ENCODE results near the gene KIF16B. TPM values are rescaled to one million over a fixed set of nuclear protein-coding genes. Genes with fewer than 3 reads are reported as not detected.

KIF16B gene
- total RNA-seq, 4 donors from 2014 or later: 15.7 to 29.0 (median 19.3) TPM

DNA sequence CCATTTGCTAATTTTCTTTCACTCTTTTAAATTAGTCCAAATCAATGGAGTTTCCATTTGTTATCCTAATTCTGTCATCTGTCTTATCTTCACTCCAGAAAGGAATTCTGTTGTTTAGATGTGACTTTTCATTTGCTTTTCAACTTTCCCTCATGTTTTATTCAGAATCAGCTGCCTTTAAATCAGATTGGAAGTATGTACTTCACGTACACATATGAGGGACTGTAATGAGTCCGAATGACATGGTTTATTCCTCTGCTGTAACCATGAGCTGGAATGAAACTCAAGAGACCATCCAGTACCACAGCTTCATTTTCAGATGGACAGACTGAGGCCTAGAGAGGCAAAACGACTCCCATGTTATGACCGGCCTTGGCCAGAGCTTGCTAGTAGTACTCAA, 302.3 kb downstream of the KIF16B start:
- TF ChIP-seq, protein P1, sequence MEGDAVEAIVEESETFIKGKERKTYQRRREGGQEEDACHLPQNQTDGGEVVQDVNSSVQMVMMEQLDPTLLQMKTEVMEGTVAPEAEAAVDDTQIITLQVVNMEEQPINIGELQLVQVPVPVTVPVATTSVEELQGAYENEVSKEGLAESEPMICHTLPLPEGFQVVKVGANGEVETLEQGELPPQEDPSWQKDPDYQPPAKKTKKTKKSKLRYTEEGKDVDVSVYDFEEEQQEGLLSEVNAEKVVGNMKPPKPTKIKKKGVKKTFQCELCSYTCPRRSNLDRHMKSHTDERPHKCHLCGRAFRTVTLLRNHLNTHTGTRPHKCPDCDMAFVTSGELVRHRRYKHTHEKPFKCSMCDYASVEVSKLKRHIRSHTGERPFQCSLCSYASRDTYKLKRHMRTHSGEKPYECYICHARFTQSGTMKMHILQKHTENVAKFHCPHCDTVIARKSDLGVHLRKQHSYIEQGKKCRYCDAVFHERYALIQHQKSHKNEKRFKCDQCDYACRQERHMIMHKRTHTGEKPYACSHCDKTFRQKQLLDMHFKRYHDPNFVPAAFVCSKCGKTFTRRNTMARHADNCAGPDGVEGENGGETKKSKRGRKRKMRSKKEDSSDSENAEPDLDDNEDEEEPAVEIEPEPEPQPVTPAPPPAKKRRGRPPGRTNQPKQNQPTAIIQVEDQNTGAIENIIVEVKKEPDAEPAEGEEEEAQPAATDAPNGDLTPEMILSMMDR (IDR thresholded peaks at IDR 0.05): no peak
- DNase-seq (ENCODE audit: low spot score): no peak
- no peak for ATAC-seq (ENCODE audit: low FRiP score)

DNA sequence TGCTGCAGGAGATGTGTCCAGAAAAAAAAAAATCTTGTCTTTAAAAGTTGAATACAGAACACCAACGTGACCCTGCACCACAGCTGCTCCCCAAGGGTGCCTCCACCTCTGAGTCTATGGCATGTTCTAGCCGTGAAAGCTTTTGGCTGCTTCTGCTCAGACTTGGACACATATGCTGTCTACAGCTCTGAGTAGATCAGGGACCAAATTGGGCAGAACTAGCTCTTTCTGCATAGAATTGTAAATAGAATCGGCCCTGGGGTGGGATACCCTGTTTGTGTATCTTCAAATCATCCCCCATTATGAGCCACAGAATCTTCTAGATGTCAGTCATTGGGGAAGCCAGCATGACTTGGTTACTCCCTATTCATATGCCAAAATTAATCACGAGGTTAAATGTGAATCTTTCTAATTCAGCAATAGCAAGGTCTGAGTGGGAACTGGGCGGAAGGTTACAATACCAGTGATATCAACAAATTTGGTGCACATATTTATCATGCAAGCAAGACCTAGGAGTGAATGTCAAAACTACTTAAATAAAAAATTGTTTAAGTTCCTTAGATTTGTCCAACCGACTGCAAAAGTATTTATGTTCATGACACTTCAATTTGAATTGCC, 302.8 kb downstream of the KIF16B start:
- TF ChIP-seq, protein P1 (IDR thresholded peaks at IDR 0.05): no peak
- ATAC-seq (ENCODE audit: low FRiP score) (no peak), DNase-seq (ENCODE audit: low spot score) (no peak)

GRCh38 chr20:16267526-16267925, 305.7 kb downstream of the KIF16B start:
- ATAC-seq (ENCODE audit: low FRiP score) (no peak), DNase-seq (ENCODE audit: low spot score) (no peak)
- TF ChIP-seq, protein P1 (IDR thresholded peaks at IDR 0.05): no peak

GRCh38 chr20:16265334-16265733, 307.9 kb downstream of the KIF16B start:
- DNase-seq (ENCODE audit: low spot score) (no peak), ATAC-seq (ENCODE audit: low FRiP score) (no peak)
- TF ChIP-seq, protein P1 (IDR thresholded peaks at IDR 0.05): no peak

- TF ChIP-seq, protein P1 (IDR thresholded peaks at IDR 0.05): no peak
- ATAC-seq (ENCODE audit: low FRiP score) (no peak), DNase-seq (ENCODE audit: low spot score) (no peak)
These were observed 309.7 kb downstream of the KIF16B start for GRCh38 chr20:16263582-16263981.

DNA sequence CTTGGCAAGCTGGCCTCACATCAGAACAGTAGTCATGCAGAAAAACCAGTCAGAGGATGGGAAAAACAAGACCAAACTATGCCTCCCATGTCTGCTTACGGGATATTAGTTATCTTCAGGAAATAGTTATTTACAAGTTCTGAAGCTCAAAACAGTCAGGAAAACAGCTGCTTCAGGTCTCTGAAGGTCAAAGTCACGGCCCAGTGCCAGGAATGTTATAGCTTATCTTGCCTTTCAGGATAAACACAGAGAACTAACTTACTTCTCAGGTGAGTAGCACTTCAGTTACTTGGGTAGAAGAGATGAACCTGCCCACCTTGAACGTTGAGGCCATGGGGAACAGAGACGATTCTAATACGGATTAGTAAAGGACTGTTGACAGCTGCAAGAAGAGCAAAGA, 310.7 kb downstream of the KIF16B start:
- ATAC-seq (ENCODE audit: low FRiP score): no peak
- TF ChIP-seq, protein P1 (IDR thresholded peaks at IDR 0.05): no peak

GRCh38 chr20:16261733-16262273, 311.4 kb downstream of the KIF16B start:
- ATAC-seq (ENCODE audit: low FRiP score) (no peak), DNase-seq (ENCODE audit: low spot score) (no peak)
- TF ChIP-seq, protein P1 (IDR thresholded peaks at IDR 0.05): no peak

More for the DNA sequence above, 310.7 kb downstream of the KIF16B start:
- no peak for DNase-seq (ENCODE audit: low spot score)
